Measurements from ENCODE around the gene BCAS1.
"Not testable (repeated sequence)": the region's sequence is repeated elsewhere in the genome, so short reads cannot be mapped to it uniquely, and the experiment has no call there.

BCAS1 gene

DNA sequence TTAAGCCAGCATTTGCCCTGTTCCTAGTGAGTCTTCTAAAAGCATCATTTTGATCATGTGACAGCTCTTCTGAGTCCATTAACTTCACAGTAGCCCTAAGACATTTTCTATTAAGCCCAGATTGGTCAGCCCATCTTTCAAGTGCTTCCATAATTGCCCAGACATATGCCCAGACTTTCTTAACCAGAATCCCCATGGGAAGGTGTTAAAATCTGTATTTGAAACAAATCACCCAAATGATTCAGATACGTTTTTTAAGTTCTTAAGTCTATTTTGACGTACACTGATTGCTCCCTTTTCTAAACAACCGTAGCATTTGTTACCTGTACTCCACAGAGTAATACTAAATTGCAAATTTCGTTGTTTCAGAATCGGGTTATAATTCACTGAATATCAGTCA lies 89.3 kb downstream of the BCAS1 start:
- DNase-seq, result no peak

DNA sequence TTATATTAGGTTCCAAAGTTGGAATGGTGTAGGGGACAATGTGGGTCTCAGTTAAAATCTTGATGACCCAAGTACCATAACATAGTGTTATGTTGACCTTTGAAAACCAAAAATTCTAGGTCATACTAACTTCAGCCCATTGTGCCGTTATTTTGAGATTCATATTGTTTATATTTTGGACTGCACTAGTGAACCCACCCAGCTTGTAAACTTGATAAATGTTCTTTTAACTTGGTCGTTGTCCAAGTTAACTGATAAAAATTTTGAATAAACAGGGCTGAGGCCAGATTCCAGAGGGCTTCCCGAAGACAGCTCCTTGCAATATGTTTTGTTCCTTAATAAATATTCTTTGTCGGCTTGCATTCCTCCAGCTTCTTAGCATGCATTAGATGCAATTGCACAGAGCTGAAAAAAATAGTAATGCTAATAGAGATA lies 90.3 kb downstream of the BCAS1 start:
- no peak for DNase-seq

DNA sequence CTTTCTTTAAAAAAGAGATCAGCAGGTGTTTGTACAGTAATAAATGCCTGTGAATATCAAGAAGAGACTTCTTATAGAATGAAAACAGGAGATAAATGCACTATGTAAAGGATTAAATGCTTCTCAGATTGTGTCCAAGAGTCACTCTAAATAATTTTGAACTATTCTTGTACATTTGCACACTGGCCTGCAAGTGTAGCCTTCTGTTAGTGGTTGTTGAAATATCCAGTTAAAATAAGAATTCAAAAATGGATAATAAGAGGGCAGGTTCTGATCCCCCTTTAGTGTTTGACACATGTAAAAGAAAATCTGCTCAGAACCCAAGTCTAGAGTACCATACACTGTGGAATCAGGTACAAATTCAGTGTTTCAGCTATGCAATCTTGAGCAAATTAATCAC lies 91.9 kb downstream of the BCAS1 start:
- DNase-seq, result no peak

DNA sequence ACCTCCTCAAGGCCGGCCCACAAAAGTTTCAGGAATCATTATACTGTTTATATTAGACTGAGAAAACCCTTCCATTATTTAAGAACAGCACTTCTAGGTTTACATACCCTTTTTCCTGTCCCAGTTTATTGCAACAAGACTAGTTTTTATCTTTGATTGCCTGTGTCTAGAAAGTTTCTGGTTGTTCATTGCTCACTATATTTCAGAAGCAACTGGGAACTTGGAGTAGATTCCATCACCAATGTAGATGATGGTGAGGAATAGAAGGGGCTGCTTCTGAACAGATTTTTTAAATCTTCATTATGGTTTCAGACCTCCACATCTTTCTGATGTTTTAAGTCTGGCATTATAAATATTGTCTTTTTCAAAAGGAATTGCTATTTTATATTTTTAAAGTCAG lies 93.0 kb downstream of the BCAS1 start:
- no peak for DNase-seq

DNA sequence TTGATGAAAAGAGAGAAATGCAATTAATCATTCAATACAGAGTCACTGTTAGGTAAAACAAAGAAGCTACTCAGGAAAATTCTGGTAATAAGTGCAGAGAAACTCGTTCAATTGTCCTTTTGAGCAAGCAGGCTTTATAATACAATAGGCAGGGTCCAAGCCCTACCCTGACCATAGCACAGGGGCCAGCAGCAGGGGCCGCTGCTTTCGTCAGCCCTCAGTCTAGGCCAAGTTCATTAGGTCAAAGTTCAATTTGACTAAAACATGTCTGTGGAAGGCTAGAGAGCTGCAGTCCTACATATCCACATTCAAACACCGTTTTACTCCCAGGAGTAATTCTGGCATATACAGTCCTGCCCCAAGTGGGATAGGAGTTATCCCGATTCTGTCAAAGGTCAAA lies 94.6 kb downstream of the BCAS1 start:
- no peak for DNase-seq

DNA sequence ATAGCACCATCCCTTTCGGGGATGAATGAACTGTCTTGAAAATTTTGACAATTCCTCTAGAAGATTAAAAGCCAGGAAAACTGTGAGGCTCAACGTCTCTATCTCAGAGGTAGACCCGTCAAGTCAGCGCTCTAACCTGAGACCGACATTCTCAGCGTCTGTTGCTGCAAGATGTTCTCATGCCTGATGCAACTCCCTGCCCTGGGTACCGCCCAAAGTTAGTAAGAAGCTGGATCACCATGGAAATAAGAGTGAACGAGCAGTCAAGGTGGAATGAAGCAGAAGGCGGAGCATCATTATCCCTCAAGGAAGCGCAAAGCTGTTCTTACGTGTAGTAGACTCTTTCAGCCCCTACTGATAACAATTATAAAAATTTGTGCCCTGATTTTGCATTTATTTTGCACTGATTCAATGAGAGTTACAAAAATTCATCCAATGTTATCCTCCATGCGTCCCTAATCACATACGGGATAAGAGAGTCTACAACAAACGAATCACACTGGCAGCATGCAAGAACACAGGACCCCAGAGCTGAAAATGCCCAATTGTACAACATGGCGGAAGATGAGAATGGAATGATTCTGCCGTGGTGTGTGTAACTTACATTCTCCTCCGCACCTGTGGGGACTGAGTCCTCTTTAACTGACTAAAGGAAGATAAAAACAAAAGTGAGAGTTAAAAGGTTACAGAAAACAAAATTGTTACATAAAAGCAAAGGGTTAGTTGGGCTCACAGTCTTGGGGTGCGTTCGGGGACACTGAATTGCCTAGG lies 95.4 kb downstream of the BCAS1 start:
- DNase-seq, result no peak

DNA sequence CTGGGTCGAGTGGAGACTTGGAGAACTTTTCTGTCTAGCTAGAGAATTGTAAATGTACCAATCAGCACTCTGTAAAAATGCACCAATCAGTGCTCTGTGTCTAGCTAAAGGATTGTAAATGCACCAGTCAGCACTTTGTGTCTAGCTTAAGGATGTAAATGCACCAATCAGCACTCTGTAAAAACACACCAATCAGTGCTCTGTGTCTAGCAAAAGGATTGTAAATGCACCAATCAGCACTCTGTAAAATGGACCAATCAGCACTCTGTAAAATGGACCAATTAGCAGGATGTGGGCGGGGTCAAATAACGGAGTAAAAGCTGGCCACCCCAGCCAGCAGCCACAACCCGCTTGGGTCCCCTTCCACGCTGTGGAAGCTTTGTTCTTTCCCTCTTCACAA lies 96.5 kb downstream of the BCAS1 start:
- DNase-seq, result not testable (repeated sequence)

DNA sequence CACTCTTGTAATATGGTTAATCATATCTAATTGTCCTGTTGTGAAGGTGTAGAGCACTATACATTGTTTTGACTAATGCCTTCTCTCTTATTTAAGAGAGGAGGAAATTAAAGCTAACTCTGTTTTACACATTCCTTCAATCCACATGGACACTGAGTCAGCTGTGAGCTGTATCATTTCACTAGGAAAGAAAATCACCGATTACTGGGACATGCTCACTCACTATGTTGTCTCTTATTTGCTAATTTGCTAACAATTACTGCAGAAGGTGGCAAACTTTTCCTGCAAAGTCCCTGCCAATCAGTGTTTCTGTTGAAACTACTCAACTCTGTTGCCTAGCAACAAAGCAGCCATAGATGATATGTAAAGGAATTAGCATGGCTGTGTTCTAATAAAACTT lies 98.2 kb downstream of the BCAS1 start:
- no peak for DNase-seq

DNA sequence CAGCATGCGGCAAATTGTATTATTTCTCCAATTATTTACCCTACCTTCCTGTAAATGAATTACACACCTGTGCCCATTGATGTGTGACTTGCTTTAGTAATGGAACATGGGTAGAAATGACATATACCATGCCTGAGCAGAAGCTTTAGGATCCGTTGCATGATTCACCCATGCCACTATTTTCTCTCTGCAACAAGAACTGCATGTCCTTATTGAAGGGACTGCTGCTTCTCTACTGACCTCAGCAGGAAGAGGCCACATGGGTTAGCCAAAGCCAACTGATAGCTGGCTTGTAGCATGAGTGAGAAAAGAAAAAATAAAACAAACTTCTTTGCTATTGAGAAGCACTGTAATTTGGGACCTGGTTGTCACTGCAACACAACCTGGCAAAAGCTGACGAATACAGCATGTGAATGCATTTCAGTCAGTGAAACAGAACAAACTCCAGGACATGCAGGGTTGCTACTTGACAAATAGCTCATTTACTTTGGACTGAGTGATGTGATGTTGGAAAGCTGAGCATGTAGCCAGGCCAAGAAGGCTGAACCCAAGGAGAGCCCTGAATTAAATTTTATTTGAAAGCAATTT lies 99.2 kb downstream of the BCAS1 start:
- no peak for DNase-seq

DNA sequence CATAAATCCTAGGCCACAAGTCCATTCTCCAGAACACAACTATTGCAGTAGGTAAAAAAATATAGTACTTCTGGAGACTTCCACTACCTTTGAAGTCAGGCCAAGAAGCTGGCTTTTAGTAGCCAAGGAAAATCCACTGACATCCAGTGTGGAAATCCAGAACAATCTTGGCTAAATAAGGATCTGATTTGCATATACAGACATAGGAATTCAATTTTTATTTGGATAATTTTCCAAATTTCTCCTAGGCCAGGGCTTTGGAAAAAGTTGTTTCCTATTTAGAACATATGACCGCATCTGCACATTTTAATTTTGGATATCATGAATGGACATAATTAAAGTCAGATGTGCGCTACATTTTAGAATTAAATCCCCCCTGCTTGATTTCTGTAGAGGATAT lies 100.2 kb downstream of the BCAS1 start:
- DNase-seq, result no peak

DNA sequence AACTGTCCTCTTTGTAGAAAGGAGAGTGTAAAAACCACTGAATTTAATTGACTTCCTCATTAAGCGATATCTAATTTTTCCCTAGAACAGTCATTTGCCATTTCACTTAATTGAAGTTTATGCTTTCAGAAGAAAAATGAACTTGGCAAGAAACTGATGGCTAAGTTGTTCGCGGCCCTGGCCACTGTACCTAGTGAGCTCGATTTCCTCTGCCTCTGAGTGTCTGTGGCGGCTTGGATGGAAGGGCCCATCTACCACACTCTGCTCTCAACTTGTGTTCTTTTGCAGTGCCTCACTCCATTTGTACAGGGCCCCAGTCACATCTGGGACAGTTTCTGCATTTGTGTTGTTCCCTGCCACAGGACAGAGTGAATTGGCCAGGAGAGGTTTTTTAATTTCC lies 102.9 kb downstream of the BCAS1 start:
- DNase-seq, result no peak

DNA sequence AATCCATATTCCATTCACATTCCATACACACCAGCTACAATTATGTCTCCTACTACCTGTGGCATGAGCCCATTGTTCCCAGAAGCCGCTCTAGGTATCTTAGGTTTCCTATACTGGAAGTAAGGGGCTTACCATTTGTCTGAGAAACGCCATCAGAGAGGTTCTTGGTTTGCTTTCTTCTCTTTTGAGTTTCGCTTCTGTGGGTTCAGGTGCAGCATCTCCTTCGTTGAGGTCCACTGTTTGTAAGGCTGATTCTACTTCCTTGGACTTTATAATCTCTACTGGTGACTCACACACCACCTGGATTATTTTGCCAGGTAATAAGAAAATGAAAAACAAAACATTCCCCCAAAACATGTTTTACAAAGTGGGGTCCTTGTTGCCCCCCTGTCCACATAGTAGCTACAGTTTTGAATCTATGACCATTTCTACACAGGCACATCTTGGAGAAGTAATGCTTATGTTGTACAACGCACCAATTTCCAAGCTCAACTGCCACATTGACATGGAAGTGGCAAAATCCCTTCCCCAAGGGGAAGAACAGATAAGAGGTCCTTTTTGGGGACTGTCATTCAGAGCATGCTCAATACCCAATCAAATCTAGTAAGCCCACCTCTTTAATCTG lies 103.5 kb downstream of the BCAS1 start:
- DNase-seq, result no peak

DNA sequence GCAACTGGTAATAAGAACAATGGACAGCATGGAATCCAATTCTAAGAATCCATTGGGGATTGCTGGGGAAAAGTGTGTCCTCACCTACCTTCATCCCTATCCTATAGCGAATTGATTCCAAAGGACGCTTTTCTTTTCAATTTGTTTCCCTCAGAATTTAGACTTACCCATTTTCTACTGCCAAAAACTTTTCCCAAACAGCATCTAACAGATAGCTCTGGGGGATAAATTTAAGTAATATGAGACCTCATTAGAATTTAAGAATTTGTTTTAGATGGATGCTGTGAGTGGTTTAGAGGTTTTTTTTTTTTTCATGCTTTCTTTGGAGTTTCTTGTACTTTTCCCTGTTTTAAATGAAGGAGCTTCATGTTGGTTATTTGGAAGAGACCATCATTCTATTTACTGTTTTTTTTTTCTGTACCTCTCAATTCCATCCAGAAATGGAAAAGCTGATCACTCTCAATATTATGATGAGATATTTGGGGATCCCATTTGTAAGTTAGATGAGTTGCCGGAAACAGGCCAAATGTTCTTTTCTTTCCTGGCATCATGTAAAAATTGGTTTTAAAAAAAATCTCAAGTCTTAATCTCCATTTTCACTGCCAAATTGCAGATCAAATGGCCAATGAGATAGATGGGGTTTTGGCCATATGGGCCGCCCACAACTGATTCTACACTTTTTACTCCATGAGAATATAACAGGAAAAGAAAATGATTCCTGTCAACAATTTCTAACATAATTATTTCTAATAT lies 105.7 kb downstream of the BCAS1 start:
- DNase-seq, result no peak

DNA sequence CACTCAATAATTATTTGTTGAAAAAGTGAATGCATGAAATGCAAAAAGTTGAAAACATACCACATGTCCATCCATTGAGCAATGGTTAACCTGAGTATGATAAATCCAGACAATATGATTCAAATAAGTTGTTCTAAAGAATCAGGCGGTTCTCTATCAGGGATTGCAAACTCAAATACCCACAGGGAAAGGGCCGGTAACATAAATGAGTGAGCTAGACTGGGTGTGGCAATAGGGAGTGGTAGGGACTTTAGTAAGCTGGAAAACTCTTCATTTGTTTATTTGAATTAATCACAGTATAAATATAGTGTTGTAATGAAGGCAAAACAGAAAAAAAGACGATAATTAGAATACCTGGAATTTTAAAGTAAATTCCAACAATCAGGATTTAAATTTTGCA lies 106.3 kb downstream of the BCAS1 start:
- no peak for DNase-seq

DNA sequence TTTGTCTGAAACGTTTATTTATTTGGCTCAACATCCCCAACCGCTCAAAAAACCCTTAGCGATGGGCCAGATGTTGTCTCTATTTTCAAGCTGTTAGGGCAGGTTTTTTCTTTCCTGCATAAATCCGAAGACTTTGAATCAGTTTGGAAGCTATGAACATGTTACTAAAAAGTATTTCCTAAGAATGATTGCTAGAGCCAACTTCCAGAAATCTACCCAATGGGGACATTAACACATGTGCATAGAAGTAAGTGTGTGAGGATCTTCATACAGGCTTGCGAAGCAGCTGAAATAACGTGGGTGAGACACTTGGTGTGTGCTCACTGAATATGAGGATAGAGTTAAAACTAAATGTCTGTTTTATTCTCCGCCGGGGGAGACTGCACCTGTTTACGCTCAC lies 106.8 kb downstream of the BCAS1 start:
- no peak for DNase-seq

DNA sequence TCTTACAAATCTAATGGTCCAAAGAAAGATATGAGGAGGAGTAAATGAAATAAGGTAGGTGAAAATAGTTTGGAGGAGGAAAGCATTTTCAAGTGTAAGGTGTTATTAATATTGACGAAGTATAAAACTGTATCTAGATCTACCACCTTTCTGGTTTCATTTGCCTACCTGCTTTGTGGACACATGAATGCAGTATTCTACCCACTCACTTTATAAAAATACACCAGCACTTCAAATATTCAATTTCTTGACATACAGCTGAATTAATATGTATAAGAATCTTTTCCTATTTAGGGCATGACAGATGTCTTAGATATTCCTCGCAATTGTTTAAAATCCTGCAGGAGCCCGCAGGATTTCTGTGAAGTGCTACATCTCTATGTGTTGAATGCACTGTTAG lies 108.0 kb downstream of the BCAS1 start:
- DNase-seq, result no peak

DNA sequence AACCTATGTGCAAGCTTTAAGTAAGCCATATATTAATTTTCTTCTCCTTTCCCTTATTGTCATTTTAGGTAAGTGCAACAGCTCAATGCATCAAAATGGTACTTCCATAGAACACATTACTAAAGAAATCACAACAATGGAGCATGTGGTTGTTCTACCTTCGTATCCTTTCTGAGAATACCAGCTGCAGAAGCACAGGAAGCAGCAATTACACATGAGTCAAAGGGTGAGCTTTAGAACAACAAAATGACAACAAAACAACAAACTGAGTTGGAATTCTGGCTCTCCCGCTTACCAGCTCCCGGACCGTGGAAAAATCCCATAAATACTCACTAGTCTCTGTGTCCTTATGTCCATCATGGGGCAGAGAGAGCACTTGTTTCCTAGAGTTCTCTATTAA lies 108.9 kb downstream of the BCAS1 start:
- DNase-seq, result no peak

DNA sequence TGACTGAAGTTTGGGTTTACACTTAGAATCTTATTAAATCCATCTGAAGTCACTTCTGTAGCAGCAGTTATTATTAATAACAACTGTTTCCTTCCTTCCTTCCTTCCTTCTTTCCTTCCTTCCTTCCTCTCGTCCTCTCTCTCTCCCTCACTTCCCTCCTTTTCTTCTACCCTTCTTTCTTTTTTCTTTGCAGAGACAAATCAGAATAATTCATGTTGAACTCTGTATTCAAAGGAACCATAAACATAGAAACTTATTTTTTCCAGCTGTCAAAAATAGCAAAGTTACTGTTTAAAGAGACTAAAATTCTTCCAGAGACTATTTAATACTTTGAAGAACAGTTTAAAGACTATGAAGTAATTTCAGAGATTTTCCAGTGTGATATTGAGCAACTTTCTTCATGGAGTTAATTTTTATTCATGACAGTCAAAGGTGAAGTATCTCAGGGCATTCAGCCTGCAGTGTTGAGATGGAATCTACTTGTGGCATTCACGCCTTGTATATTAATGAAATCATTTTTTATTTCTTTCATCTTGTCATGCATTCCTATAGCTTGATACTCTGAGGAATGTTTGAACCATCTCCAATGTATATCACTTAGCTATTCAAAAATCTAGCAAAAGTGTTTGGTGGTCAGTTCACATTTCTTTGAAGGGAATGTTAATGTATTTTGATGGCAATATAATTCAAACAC lies 109.7 kb downstream of the BCAS1 start:
- no peak for DNase-seq

DNA sequence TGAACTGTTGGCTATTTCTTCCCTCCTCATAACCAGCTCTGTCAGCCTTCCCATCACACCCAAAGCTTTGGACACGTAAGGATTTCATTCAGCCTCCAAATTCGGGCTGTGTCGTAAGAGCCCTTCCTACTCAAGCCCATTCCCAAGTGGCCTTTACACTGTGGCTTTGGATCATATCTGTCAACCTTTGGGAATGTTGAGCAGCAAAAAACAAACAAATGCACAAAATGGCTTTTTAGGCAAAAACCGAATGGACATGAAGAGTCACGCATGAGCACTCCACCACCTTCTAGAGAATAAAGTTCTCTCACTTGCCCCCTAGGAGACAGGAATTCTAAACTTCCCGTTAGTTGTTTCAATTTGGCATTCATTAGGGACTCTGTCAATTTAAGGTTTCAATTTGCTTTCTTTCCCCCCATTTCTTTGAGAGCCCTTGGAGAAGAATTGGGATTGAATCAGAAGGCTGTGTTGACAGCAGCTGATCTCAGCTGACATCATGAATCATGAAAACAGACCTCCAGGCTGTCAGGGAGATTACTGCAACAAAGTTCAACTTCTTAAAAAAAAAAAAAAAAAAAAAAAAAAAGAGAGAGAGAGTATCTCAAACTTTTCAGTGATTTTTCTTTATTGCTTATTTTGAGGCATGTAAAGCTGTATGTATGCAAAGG lies 110.3 kb downstream of the BCAS1 start:
- DNase-seq, result no peak

DNA sequence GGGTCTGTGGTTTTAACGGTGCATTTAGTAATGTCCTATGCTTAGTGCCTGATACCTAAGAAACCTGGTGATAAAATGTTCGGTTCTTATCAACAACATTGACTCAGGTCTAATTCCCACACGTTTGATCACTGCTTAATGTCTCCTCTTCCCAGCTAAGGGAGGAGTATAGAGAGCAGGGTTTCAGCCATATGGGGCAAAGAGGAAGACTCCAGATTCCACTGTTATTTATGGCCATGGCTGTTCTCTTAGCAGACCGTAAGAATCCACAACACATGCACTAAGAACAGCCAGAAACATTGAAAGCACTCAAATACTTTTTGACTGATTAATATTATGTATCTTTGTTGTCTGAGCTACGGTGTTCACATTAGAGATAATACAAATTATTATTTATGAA lies 112.1 kb downstream of the BCAS1 start:
- DNase-seq, result no peak

DNA sequence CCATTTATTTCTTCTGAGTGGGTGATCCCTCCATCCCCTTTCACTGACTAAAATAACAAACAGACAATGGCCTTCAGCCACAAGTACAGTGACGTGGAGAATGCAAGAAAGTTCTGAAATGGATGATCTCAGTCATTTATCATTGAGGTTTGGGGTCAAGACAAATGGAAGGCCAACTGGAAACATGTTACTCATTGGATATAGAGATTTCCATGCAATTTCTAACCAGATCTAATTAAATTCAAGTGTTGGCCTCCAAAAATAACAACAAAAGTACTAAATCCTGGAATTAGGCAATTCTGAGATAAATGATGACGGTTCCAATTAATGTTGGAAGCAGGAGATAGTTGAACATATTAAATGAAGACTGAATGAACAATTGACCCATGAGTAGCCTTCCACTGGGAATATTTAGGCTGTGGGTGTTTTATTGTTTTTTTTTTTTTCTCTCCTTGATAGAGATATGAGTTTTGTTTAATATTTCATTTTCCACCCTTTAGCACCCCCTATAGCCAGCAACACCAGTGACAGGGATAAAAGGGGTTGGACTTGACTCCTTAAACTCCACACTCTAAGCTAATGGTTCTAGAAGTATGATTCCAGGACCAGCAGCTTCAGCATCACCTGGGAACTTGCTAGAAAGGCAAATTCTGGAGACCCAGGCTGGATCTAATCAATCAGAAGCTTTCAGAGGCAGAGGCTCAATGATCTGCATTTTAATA lies 112.8 kb downstream of the BCAS1 start:
- DNase-seq, result no peak
